CD4-positive, alpha-beta T cell (primary cell): ENCODE data around the gene TET2. TPM values are rescaled to one million over a fixed set of nuclear protein-coding genes. Genes with fewer than 3 reads are reported as not detected.

ENCODE experiments used
- ATAC-seq: fragments of 200-7000 bp; cut with Tn5 transposase; one replicate; pipeline ENCODE4 v1.10.0; 2022; ENCODE audit warnings: mild to moderate bottlenecking; ENCODE audit not compliant: poor library complexity
- CTCF ChIA-PET: fragments of 350-600 bp; sonication (Branson Sonifier 250); formaldehyde crosslinking; loops from one replicate; lab custom pipeline; 2021; ENCODE audit warnings: antibody characterized with exemption, inconsistent platforms; lab: Charles Lee
- POLR2A ChIA-PET: fragments of 350-600 bp; sonication (Branson Sonifier 250); formaldehyde crosslinking; loops from one replicate; lab custom pipeline; 2021; ENCODE audit warnings: antibody characterized with exemption, inconsistent platforms; lab: Charles Lee
- DNase-seq, 14 experiments: peaks; one replicate each; pipeline ENCODE4 v3.0.0-alpha.2; 2013 to 2020; ENCODE audit warnings: mixed read lengths in 2 of 14
- H3K27ac ChIP-seq, 2 donors: one replicate each; pipeline versions ENCODE4 v1.5.1 to v1.7.0; 2013; ENCODE audit warnings: low read length in 2 of 2, low read depth in 1 of 2, mild to moderate bottlenecking in 1 of 2
- H3K27me3 ChIP-seq, 2 experiments: 1 replicate in 1 of 2; 2 replicates in 1 of 2; pipeline versions ENCODE4 v1.6.1 to v1.7.0; 2013; ENCODE audit warnings: low read length in 2 of 2, control low read depth in 1 of 2, mild to moderate bottlenecking in 1 of 2, moderate library complexity in 1 of 2; ENCODE audit not compliant: insufficient read depth in 2 of 2, control insufficient read depth in 1 of 2
- H3K36me3 ChIP-seq: one replicate; pipeline ENCODE4 v1.6.1; 2013; ENCODE audit warnings: low read length, control low read depth; ENCODE audit not compliant: insufficient read depth
- H3K4me1 ChIP-seq: one replicate; pipeline ENCODE4 v1.6.1; 2013; ENCODE audit warnings: low read length, control low read depth; ENCODE audit not compliant: insufficient read depth
- H3K4me3 ChIP-seq: one replicate; pipeline ENCODE4 v1.5.1; 2013; ENCODE audit warnings: mild to moderate bottlenecking, low read length, moderate library complexity
- H3K9me3 ChIP-seq, 2 experiments: 1 replicate in 1 of 2; 2 replicates in 1 of 2; pipeline versions ENCODE4 v1.6.1 to v1.7.0; 2013; ENCODE audit warnings: low read length in 2 of 2, mild to moderate bottlenecking in 2 of 2, control low read depth in 1 of 2, moderate library complexity in 1 of 2; ENCODE audit not compliant: control insufficient read depth in 1 of 2, insufficient read depth in 1 of 2
- H3K27ac Mint-ChIP-seq: one replicate; pipeline ENCODE4 v1.8.0; 2020; ENCODE audit warnings: mixed read lengths
- H3K27me3 Mint-ChIP-seq: one replicate; pipeline ENCODE4 v1.8.0; 2021; ENCODE audit warnings: mixed read lengths
- H3K36me3 Mint-ChIP-seq: one replicate; pipeline ENCODE4 v1.8.0; 2021; ENCODE audit warnings: low read depth, mixed read lengths
- H3K4me1 Mint-ChIP-seq: one replicate; pipeline ENCODE4 v1.8.0; 2021; ENCODE audit warnings: low read depth, mixed read lengths
- H3K4me3 Mint-ChIP-seq: one replicate; pipeline ENCODE4 v1.8.0; 2020; ENCODE audit warnings: mild to moderate bottlenecking, mixed read lengths
- H3K9me3 Mint-ChIP-seq: one replicate; pipeline ENCODE4 v1.8.0; 2020; ENCODE audit warnings: mixed read lengths
- CTCF ChIP-seq: fragments of 200-600 bp; IDR thresholded peaks from one replicate; pipeline ENCODE4 v1.8.0; 2022; ENCODE audit warnings: antibody characterized with exemption, mild to moderate bottlenecking
- intact Hi-C, 2 experiments: fragments of 100-400 bp; cut with DNase I in 1 of 2; cut with micrococcal nuclease in 1 of 2; formaldehyde crosslinking; loops; one replicate each; pipeline versions ENCODE4 v1.15.1 to v1.9.0; 2023 to 2025; cut with DNase I, micrococcal nuclease
- total RNA-seq, 174 experiments: library from RNA in 2 of 174; stranded (reverse) in 2 of 174; gene quantifications; one replicate each; pipeline ENCODE4 v1.2.3 and lab custom pipeline; 2021 to 2026

TET2 gene
- total RNA-seq, 2 experiments from 2014 or later: 31.0 to 32.0 TPM

GRCh38 chr4:105170711-105171110 is 24.0 kb downstream of the TET2 start:
- H3K4me3 Mint-ChIP-seq: no peak overlapping the region
- Histone ChIP-seq H3K27me3 (no peaks in the 10 kb centered on the region), H3K4me1 (no peaks in the 10 kb centered on the region), H3K9me3 (no peaks in the 10 kb centered on the region), H3K27ac (no peak overlapping the region), H3K4me3 (no peak overlapping the region), H3K36me3 (no peaks in the 10 kb centered on the region)
- peaks cover 15% of the 10 kb centered on the region for H3K4me1 Mint-ChIP-seq
- H3K36me3 Mint-ChIP-seq: peaks cover 60% of the 10 kb centered on the region
- ATAC-seq: no peak
- CTCF ChIA-PET: no interaction called here
- H3K9me3 Mint-ChIP-seq: peaks cover 3% of the 10 kb centered on the region
- no peak for TF ChIP-seq CTCF
- no peaks in the 10 kb centered on the region for H3K27me3 Mint-ChIP-seq
- no peak for DNase-seq
- intact Hi-C loops: no loop called here
- POLR2A ChIA-PET: no interaction called here
- no peak overlapping the region for H3K27ac Mint-ChIP-seq

- Histone ChIP-seq H3K27me3 (no peaks in the 10 kb centered on the region), H3K9me3 (no peaks in the 10 kb centered on the region), H3K4me1 (no peaks in the 10 kb centered on the region), H3K4me3 (no peak overlapping the region), H3K27ac (no peak overlapping the region), H3K36me3 (no peaks in the 10 kb centered on the region)
- Mint-ChIP-seq H3K27ac (no peak overlapping the region), H3K27me3 (no peaks in the 10 kb centered on the region), H3K4me3 (no peak overlapping the region), H3K36me3 (peaks cover 70% of the 10 kb centered on the region), H3K9me3 (peaks cover 8% of the 10 kb centered on the region), H3K4me1 (peaks cover 13% of the 10 kb centered on the region)
- intact Hi-C loops: no loop called here
- no peak for ATAC-seq
- no peak for TF ChIP-seq CTCF
- DNase-seq: no peak
- POLR2A ChIA-PET: no interaction called here
- CTCF ChIA-PET: no interaction called here
Observed at GRCh38 chr4:105171912-105172311, 25.2 kb downstream of the TET2 start.

GRCh38 chr4:105174098-105174497 is 27.4 kb downstream of the TET2 start:
- Mint-ChIP-seq H3K4me3 (no peak overlapping the region), H3K36me3 (peaks cover 57% of the 10 kb centered on the region), H3K9me3 (peaks cover 9% of the 10 kb centered on the region), H3K4me1 (peaks cover 13% of the 10 kb centered on the region), H3K27ac (no peak overlapping the region), H3K27me3 (no peaks in the 10 kb centered on the region)
- DNase-seq: no peak
- Histone ChIP-seq H3K27ac (no peak overlapping the region), H3K4me1 (no peaks in the 10 kb centered on the region), H3K4me3 (no peak overlapping the region), H3K27me3 (no peaks in the 10 kb centered on the region), H3K36me3 (no peaks in the 10 kb centered on the region), H3K9me3 (no peaks in the 10 kb centered on the region)
- no peak for TF ChIP-seq CTCF
- ATAC-seq: no peak
- intact Hi-C loops: no loop called here
- POLR2A ChIA-PET: no interaction called here
- CTCF ChIA-PET: no interaction called here
